Measurements from ENCODE around the gene RAB4B. TPM values are rescaled to one million over a fixed set of nuclear protein-coding genes. Genes with fewer than 3 reads are reported as not detected.
"Not testable (repeated sequence)": the region's sequence is repeated elsewhere in the genome, so short reads cannot be mapped to it uniquely, and the experiment has no call there.

Gene RAB4B
- total RNA-seq, 2 experiments from 2014 or later, result 37.1 to 51.3 TPM

GRCh38 chr19:40762754-40763470, 15.1 kb upstream of the RAB4B start:
- Histone ChIP-seq H3K79me2 (ENCODE audit: insufficient read depth, low read depth, low read length) (peaks cover 22% of the 10 kb centered on the region), H3K9me2 (ENCODE audit: insufficient read depth, low read length) (no peaks in the 10 kb centered on the region), H3K9me3 (ENCODE audit: low read length) (no peaks in the 10 kb centered on the region), H3K27ac (ENCODE audit: low read depth, low read length, poor library complexity, severe bottlenecking) (no peak overlapping the region), H3K36me3 (ENCODE audit: insufficient read depth, low read length) (peaks cover 100% of the 10 kb centered on the region), H3K4me3 (ENCODE audit: low read depth, low read length, poor library complexity, severe bottlenecking) (no peak overlapping the region), H3K4me2 (ENCODE audit: low read length) (no peak overlapping the region), H2AFZ (ENCODE audit: low read length) (no peak overlapping the region), H3K4me1 (ENCODE audit: insufficient read depth, low read length, poor library complexity, severe bottlenecking) (no peaks in the 10 kb centered on the region), H4K20me1 (ENCODE audit: insufficient read depth, low read length) (no peaks in the 10 kb centered on the region; the same call in 1 of the 2 replicates)
- POLR2A ChIA-PET, result no interaction called here
- DNase-seq (ENCODE audit: low spot score), result no peak
- CTCF ChIA-PET (ENCODE audit: unreplicated experiment), result no interaction called here
- BruUV-seq (replicated peaks), result no TSS peak
- TF ChIP-seq EZH2phosphoT487 (IDR thresholded peaks at IDR 0.05; ENCODE audit: borderline replicate concordance, low read depth, low read length), result no peak
- no peak for TF ChIP-seq CTCF (conservative IDR thresholded peaks at IDR 0.05; ENCODE audit: low read length)
- intact Hi-C loops (cut with micrococcal nuclease; ENCODE audit: unreplicated experiment), result no loop called here

- H3K9me2 ChIP-seq (ENCODE audit: insufficient read depth, low read length), result no peaks in the 10 kb centered on the region
- ChIA-PET POLR2A (no interaction called here), CTCF (ENCODE audit: unreplicated experiment) (no interaction called here)
- no peak overlapping the region for H2AFZ ChIP-seq (ENCODE audit: low read length)
- no peak for DNase-seq (ENCODE audit: low spot score)
- intact Hi-C loops (cut with micrococcal nuclease; ENCODE audit: unreplicated experiment), result no loop called here
- H3K27ac ChIP-seq (ENCODE audit: low read depth, low read length, poor library complexity, severe bottlenecking), result no peak overlapping the region
- no peak overlapping the region for H3K4me2 ChIP-seq (ENCODE audit: low read length)
- H3K4me3 ChIP-seq (ENCODE audit: low read depth, low read length, poor library complexity, severe bottlenecking), result no peak overlapping the region
- H3K9me3 ChIP-seq (ENCODE audit: low read length), result no peaks in the 10 kb centered on the region
- H3K4me1 ChIP-seq (ENCODE audit: insufficient read depth, low read length, poor library complexity, severe bottlenecking), result no peaks in the 10 kb centered on the region
- H3K79me2 ChIP-seq (ENCODE audit: insufficient read depth, low read depth, low read length), result peaks cover 16% of the 10 kb centered on the region
- H4K20me1 ChIP-seq (ENCODE audit: insufficient read depth, low read length), result no peaks in the 10 kb centered on the region; the same call in 1 of the 2 replicates
- H3K36me3 ChIP-seq (ENCODE audit: insufficient read depth, low read length), result peaks cover 96% of the 10 kb centered on the region
- no TSS peak for BruUV-seq (replicated peaks)
- TF ChIP-seq EZH2phosphoT487 (IDR thresholded peaks at IDR 0.05; ENCODE audit: borderline replicate concordance, low read depth, low read length), result no peak
- no peak for TF ChIP-seq CTCF (conservative IDR thresholded peaks at IDR 0.05; ENCODE audit: low read length)
Observed at GRCh38 chr19:40763526-40763925, 14.5 kb upstream of the RAB4B start.

GRCh38 chr19:40763963-40764362, 14.1 kb upstream of the RAB4B start:
- H3K9me3 ChIP-seq (ENCODE audit: low read length), result no peaks in the 10 kb centered on the region
- no TSS peak for BruUV-seq (replicated peaks)
- no peak overlapping the region for H3K27ac ChIP-seq (ENCODE audit: low read depth, low read length, poor library complexity, severe bottlenecking)
- H3K79me2 ChIP-seq (ENCODE audit: insufficient read depth, low read depth, low read length), result peaks cover 15% of the 10 kb centered on the region; the same call in 1 of the 2 replicates
- DNase-seq (ENCODE audit: low spot score), result no peak
- H2AFZ ChIP-seq (ENCODE audit: low read length), result no peak overlapping the region
- no peaks in the 10 kb centered on the region for H3K9me2 ChIP-seq (ENCODE audit: insufficient read depth, low read length)
- intact Hi-C loops (cut with micrococcal nuclease; ENCODE audit: unreplicated experiment), result no loop called here
- H3K36me3 ChIP-seq (ENCODE audit: insufficient read depth, low read length), result peaks cover 96% of the 10 kb centered on the region
- TF ChIP-seq CTCF (conservative IDR thresholded peaks at IDR 0.05; ENCODE audit: low read length) (no peak), EZH2phosphoT487 (IDR thresholded peaks at IDR 0.05; ENCODE audit: borderline replicate concordance, low read depth, low read length) (no peak)
- no peaks in the 10 kb centered on the region; the same call in 1 of the 2 replicates for H4K20me1 ChIP-seq (ENCODE audit: insufficient read depth, low read length)
- ChIA-PET POLR2A (no interaction called here), CTCF (ENCODE audit: unreplicated experiment) (no interaction called here)
- H3K4me1 ChIP-seq (ENCODE audit: insufficient read depth, low read length, poor library complexity, severe bottlenecking), result no peaks in the 10 kb centered on the region
- no peak overlapping the region for H3K4me3 ChIP-seq (ENCODE audit: low read depth, low read length, poor library complexity, severe bottlenecking)
- no peak overlapping the region for H3K4me2 ChIP-seq (ENCODE audit: low read length)

GRCh38 chr19:40766385-40766784, 11.7 kb upstream of the RAB4B start:
- peaks cover 87% of the 10 kb centered on the region for H3K36me3 ChIP-seq (ENCODE audit: insufficient read depth, low read length)
- CTCF ChIA-PET (ENCODE audit: unreplicated experiment); H3K4me1 ChIP-seq (ENCODE audit: insufficient read depth, low read length, poor library complexity, severe bottlenecking); DNase-seq (ENCODE audit: low spot score); H3K79me2 ChIP-seq (ENCODE audit: insufficient read depth, low read depth, low read length); H3K9me3 ChIP-seq (ENCODE audit: low read length); BruUV-seq (replicated peaks); H2AFZ ChIP-seq (ENCODE audit: low read length); H3K27ac ChIP-seq (ENCODE audit: low read depth, low read length, poor library complexity, severe bottlenecking); H3K4me3 ChIP-seq (ENCODE audit: low read depth, low read length, poor library complexity, severe bottlenecking); intact Hi-C loops (cut with micrococcal nuclease; ENCODE audit: unreplicated experiment); H3K4me2 ChIP-seq (ENCODE audit: low read length); H3K9me2 ChIP-seq (ENCODE audit: insufficient read depth, low read length); H4K20me1 ChIP-seq (ENCODE audit: insufficient read depth, low read length): not testable (repeated sequence)
- POLR2A ChIA-PET, result interaction anchor here (0.7 kb wide), 1 partner anchor 11 kb away, joined by 3 read pairs; no protein-coding TSS in a partner anchor

Data from OCI-LY7 (cell line).